Measurements from ENCODE around the gene EFNA2.

Gene EFNA2

GRCh38 chr19:1282588-1283206, 3.0 kb upstream of the EFNA2 start:
- TF ChIP-seq EZH2phosphoT487 (conservative IDR thresholded peaks at IDR 0.05; ENCODE audit: low read length) (no peak), CTCF (IDR thresholded peaks at IDR 0.05; ENCODE audit: insufficient read depth, low read length, poor library complexity, severe bottlenecking) (no peak)
- no peak overlapping the region for H2AFZ ChIP-seq (ENCODE audit: low read depth, low read length, severe bottlenecking)
- H3K4me3 ChIP-seq (ENCODE audit: insufficient read depth, low read length, poor library complexity, severe bottlenecking), result no peak overlapping the region
- H3K79me2 ChIP-seq (ENCODE audit: insufficient read depth, low read length), result no peaks in the 10 kb centered on the region
- H3K36me3 ChIP-seq (ENCODE audit: low read length), result no peaks in the 10 kb centered on the region
- no peaks in the 10 kb centered on the region for H3K27me3 ChIP-seq (ENCODE audit: low read length)
- no peak overlapping the region for H3K27ac ChIP-seq (ENCODE audit: low read depth, low read length)
- H3K9me3 ChIP-seq (ENCODE audit: insufficient read depth, low read length), result no peaks in the 10 kb centered on the region
- H4K20me1 ChIP-seq (ENCODE audit: low read depth, low read length), result no peaks in the 10 kb centered on the region
- no peaks in the 10 kb centered on the region for H3K9me2 ChIP-seq (replicated peaks; ENCODE audit: insufficient read depth, low read length)
- H3F3A ChIP-seq (ENCODE audit: insufficient read depth), result no peaks in the 10 kb centered on the region
- no peak overlapping the region for H3K4me2 ChIP-seq (ENCODE audit: low read depth, low read length, poor library complexity, severe bottlenecking)
- H3K9ac ChIP-seq (ENCODE audit: low read length), result no peak overlapping the region

DNA sequence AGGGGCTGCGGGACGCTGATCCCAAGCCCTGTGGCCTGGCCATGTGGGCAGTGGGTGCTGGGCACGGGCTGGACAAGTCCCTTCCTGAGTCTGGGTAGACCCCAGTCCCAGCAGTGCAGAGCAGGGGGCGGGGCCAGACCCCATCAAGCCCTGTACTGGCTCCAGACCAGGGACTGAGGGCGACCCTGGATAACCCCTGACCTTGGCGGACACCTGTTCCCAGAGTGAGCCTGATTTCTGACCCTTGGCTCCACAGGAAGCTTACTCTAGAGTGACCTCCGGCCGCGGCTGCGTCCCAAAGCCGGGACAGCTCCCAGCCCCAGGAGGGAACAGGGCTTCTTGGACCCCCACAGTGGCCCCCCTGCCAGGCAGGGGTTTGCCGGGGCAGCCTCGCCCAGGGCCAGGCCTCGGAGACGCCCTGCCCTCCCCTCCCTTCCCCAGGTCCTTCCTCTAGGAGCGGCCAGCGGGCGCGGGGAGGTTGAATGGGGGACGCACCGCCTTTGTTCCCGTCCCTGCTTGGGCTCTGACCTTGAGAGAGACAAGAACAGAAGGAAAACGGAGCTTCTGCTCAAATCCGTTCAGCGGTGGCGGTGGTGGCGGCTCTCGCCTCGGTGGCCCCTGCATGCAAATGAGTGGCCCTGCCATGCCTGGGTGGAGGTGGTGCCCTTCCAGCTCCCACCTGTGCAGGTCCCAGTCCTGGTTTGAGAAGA, 2.3 kb upstream of the EFNA2 start:
- no peak overlapping the region for H3K4me3 ChIP-seq (ENCODE audit: insufficient read depth, low read length, poor library complexity, severe bottlenecking)
- H3K27me3 ChIP-seq (ENCODE audit: low read length), result no peaks in the 10 kb centered on the region
- no peak for TF ChIP-seq EZH2phosphoT487 (conservative IDR thresholded peaks at IDR 0.05; ENCODE audit: low read length)
- TF ChIP-seq CTCF (IDR thresholded peaks at IDR 0.05; ENCODE audit: insufficient read depth, low read length, poor library complexity, severe bottlenecking), result no peak
- H3K4me2 ChIP-seq (ENCODE audit: low read depth, low read length, poor library complexity, severe bottlenecking), result no peak overlapping the region
- no peak overlapping the region for H2AFZ ChIP-seq (ENCODE audit: low read depth, low read length, severe bottlenecking)
- H3K9ac ChIP-seq (ENCODE audit: low read length), result no peak overlapping the region
- no peaks in the 10 kb centered on the region for H4K20me1 ChIP-seq (ENCODE audit: low read depth, low read length)
- no peaks in the 10 kb centered on the region for H3K36me3 ChIP-seq (ENCODE audit: low read length)
- H3K9me2 ChIP-seq (replicated peaks; ENCODE audit: insufficient read depth, low read length), result no peaks in the 10 kb centered on the region
- no peaks in the 10 kb centered on the region for H3K9me3 ChIP-seq (ENCODE audit: insufficient read depth, low read length)
- H3K27ac ChIP-seq (ENCODE audit: low read depth, low read length), result no peak overlapping the region
- no peaks in the 10 kb centered on the region for H3F3A ChIP-seq (ENCODE audit: insufficient read depth)
- H3K79me2 ChIP-seq (ENCODE audit: insufficient read depth, low read length), result no peaks in the 10 kb centered on the region

GRCh38 chr19:1283917-1284292, 1.8 kb upstream of the EFNA2 start:
- Histone ChIP-seq H3K9me2 (replicated peaks; ENCODE audit: insufficient read depth, low read length) (no peaks in the 10 kb centered on the region), H3K4me3 (ENCODE audit: insufficient read depth, low read length, poor library complexity, severe bottlenecking) (no peak overlapping the region), H3F3A (ENCODE audit: insufficient read depth) (no peaks in the 10 kb centered on the region), H3K9me3 (ENCODE audit: insufficient read depth, low read length) (no peaks in the 10 kb centered on the region), H3K36me3 (ENCODE audit: low read length) (no peaks in the 10 kb centered on the region), H3K27me3 (ENCODE audit: low read length) (no peaks in the 10 kb centered on the region), H4K20me1 (ENCODE audit: low read depth, low read length) (no peaks in the 10 kb centered on the region), H2AFZ (ENCODE audit: low read depth, low read length, severe bottlenecking) (no peak overlapping the region), H3K4me2 (ENCODE audit: low read depth, low read length, poor library complexity, severe bottlenecking) (no peak overlapping the region), H3K9ac (ENCODE audit: low read length) (no peak overlapping the region), H3K79me2 (ENCODE audit: insufficient read depth, low read length) (no peaks in the 10 kb centered on the region), H3K27ac (ENCODE audit: low read depth, low read length) (no peak overlapping the region)
- TF ChIP-seq EZH2phosphoT487 (conservative IDR thresholded peaks at IDR 0.05; ENCODE audit: low read length) (no peak), CTCF (IDR thresholded peaks at IDR 0.05; ENCODE audit: insufficient read depth, low read length, poor library complexity, severe bottlenecking) (no peak)

All from SU-DHL-6 (cell line).